ENCODE results near the gene KCNK4. TPM values are rescaled to one million over a fixed set of nuclear protein-coding genes. Genes with fewer than 3 reads are reported as not detected.

The KCNK4 gene
- polyA plus RNA-seq, 1 donor (not counting 4 experiments of a cell fraction or from before 2014, with no cell fraction given): not detected

- H3K4me1 ChIP-seq (ENCODE audit: control insufficient read depth, extremely low read depth, insufficient read depth, low read length): peaks cover 19% of the 10 kb centered on the region
- no peak overlapping the region for H3K4me2 ChIP-seq (ENCODE audit: control insufficient read depth, extremely low read depth, insufficient read depth, low read depth, low read length)
- H3K4me3 ChIP-seq (ENCODE audit: control insufficient read depth in 2 of 3, extremely low read depth in 1 of 3, insufficient read depth in 2 of 3, low read depth in 1 of 3, low read length in 3 of 3): no peak overlapping the region
- no peaks in the 10 kb centered on the region for H3K36me3 ChIP-seq (ENCODE audit: control insufficient read depth in 2 of 2, extremely low read depth in 1 of 2, insufficient read depth in 2 of 2, low read length in 2 of 2)
- no peaks in the 10 kb centered on the region for H4K20me1 ChIP-seq (ENCODE audit: control insufficient read depth, extremely low read depth, insufficient read depth, low read length)
- no peaks in the 10 kb centered on the region for H3K9me3 ChIP-seq (ENCODE audit: control insufficient read depth, low read depth, low read length)
- no peak overlapping the region for H2AFZ ChIP-seq (ENCODE audit: control insufficient read depth, low read length)
- H3K27me3 ChIP-seq (ENCODE audit: control insufficient read depth, extremely low read depth, insufficient read depth, low read length): peaks cover 71% of the 10 kb centered on the region
- no peak for TF ChIP-seq CTCF (optimal IDR thresholded peaks at IDR 0.05 in 1 of 3, IDR thresholded peaks at IDR 0.05 in 1 of 3, conservative IDR thresholded peaks at IDR 0.05 in 1 of 3; ENCODE audit: extremely low read depth in 1 of 3, insufficient read depth in 2 of 3, low read length in 3 of 3)
- no peak for FAIRE-seq
- no peak overlapping the region for H3K9ac ChIP-seq (ENCODE audit: control insufficient read depth, extremely low read depth, insufficient read depth, low read length)
- no peak for DNase-seq (ENCODE audit: low read depth, low spot score)
- dilution Hi-C loops (cut with MboI; ENCODE audit: extremely low pct_ligation_motif_present, low sequenced_read_pairs): no loop called here
- no peak overlapping the region for H3K27ac ChIP-seq (ENCODE audit: control insufficient read depth, insufficient read depth, low read length)
- no peaks in the 10 kb centered on the region for H3K9me1 ChIP-seq (ENCODE audit: control insufficient read depth, extremely low read depth, insufficient read depth, low read length)
- H3K79me2 ChIP-seq (ENCODE audit: control insufficient read depth, insufficient read depth, low read length): no peaks in the 10 kb centered on the region
These were observed 4.7 kb downstream of the KCNK4 start for GRCh38 chr11:64295760-64296159.

DNA sequence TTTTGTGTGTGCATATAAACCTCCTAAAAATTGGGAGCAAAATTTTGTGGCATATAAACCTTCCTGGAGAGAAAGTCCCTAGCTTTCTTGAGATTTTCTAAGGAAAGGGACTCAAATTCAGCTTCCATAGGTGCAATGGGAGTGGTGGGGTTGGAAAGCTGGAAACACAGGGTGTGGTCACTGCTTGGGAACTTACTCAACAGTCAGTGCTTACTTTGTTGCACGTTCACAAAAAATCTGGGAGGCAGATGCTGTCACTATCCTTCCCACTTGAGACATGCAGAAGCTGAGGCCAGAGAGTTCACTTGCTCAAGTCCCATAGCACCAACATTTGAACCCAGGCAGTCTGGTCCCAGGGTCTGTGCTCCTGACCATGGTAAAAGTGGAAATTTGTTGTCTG is 5.1 kb downstream of the KCNK4 start:
- no peaks in the 10 kb centered on the region for H3K9me1 ChIP-seq (ENCODE audit: control insufficient read depth, extremely low read depth, insufficient read depth, low read length)
- no peak overlapping the region for H3K27ac ChIP-seq (ENCODE audit: control insufficient read depth, insufficient read depth, low read length)
- TF ChIP-seq CTCF (optimal IDR thresholded peaks at IDR 0.05 in 1 of 3, IDR thresholded peaks at IDR 0.05 in 1 of 3, conservative IDR thresholded peaks at IDR 0.05 in 1 of 3; ENCODE audit: extremely low read depth in 1 of 3, insufficient read depth in 2 of 3, low read length in 3 of 3) (no peak), EZH2 (IDR thresholded peaks at IDR 0.05; ENCODE audit: low read length) (no peak)
- peaks cover 21% of the 10 kb centered on the region for H3K4me1 ChIP-seq (ENCODE audit: control insufficient read depth, extremely low read depth, insufficient read depth, low read length)
- H3K27me3 ChIP-seq (ENCODE audit: control insufficient read depth, extremely low read depth, insufficient read depth, low read length): peaks cover 68% of the 10 kb centered on the region
- DNase-seq (ENCODE audit: low read depth, low spot score) (no peak), FAIRE-seq (no peak)
- H3K79me2 ChIP-seq (ENCODE audit: control insufficient read depth, insufficient read depth, low read length): no peaks in the 10 kb centered on the region
- no peak overlapping the region for H2AFZ ChIP-seq (ENCODE audit: control insufficient read depth, low read length)
- no peaks in the 10 kb centered on the region for H3K9me3 ChIP-seq (ENCODE audit: control insufficient read depth, low read depth, low read length)
- dilution Hi-C loops (cut with MboI; ENCODE audit: extremely low pct_ligation_motif_present, low sequenced_read_pairs): no loop called here
- H3K4me2 ChIP-seq (ENCODE audit: control insufficient read depth, extremely low read depth, insufficient read depth, low read depth, low read length): no peak overlapping the region
- H3K4me3 ChIP-seq (ENCODE audit: control insufficient read depth in 2 of 3, extremely low read depth in 1 of 3, insufficient read depth in 2 of 3, low read depth in 1 of 3, low read length in 3 of 3): no peak overlapping the region
- H3K36me3 ChIP-seq (ENCODE audit: control insufficient read depth in 2 of 2, extremely low read depth in 1 of 2, insufficient read depth in 2 of 2, low read length in 2 of 2): no peaks in the 10 kb centered on the region
- no peaks in the 10 kb centered on the region for H4K20me1 ChIP-seq (ENCODE audit: control insufficient read depth, extremely low read depth, insufficient read depth, low read length)
- H3K9ac ChIP-seq (ENCODE audit: control insufficient read depth, extremely low read depth, insufficient read depth, low read length): no peak overlapping the region
